Calu3 (cell line): ENCODE data around the gene DLX5. TPM values are rescaled to one million over a fixed set of nuclear protein-coding genes. Genes with fewer than 3 reads are reported as not detected.
"Not testable (repeated sequence)": the region's sequence is repeated elsewhere in the genome, so short reads cannot be mapped to it uniquely, and the experiment has no call there.

Experiments used
- Bru-seq: library from RNA; stranded (reverse); fragments of 400-500 nt; gene quantifications from one replicate; lab custom pipeline; 2021; lab: Mats Ljungman, UMichigan
- BruChase-seq, 2 experiments: library from RNA; stranded (reverse); fragments of 400-500 nt; gene quantifications; one replicate each; lab custom pipeline; 2021; lab: Mats Ljungman, UMichigan
- BruUV-seq: library from RNA; stranded (reverse); fragments of 400-500 nt; replicated peaks from 2 replicates; lab custom pipeline; 2021; lab: Mats Ljungman, UMichigan
- CTCF ChIA-PET: fragments of 300-600 bp; sonication (Branson Sonifier 250); formaldehyde crosslinking; loops from one replicate; lab custom pipeline; 2022; ENCODE audit warnings: antibody characterized with exemption; lab: Charles Lee
- DNase-seq: peaks from one replicate; pipeline ENCODE4 v3.0.0; 2022
- H3K27ac Mint-ChIP-seq: one replicate; pipeline ENCODE4 v1.8.0; 2022; ENCODE audit warnings: mixed read lengths; ENCODE audit not compliant: unreplicated experiment
- H3K27me3 Mint-ChIP-seq: one replicate; pipeline ENCODE4 v1.8.0; 2022; ENCODE audit warnings: mixed read lengths; ENCODE audit not compliant: unreplicated experiment
- H3K36me3 Mint-ChIP-seq: one replicate; pipeline ENCODE4 v1.8.0; 2022; ENCODE audit warnings: mild to moderate bottlenecking, moderate library complexity, mixed read lengths; ENCODE audit not compliant: insufficient read depth, unreplicated experiment
- H3K4me1 Mint-ChIP-seq: one replicate; pipeline ENCODE4 v1.8.0; 2022; ENCODE audit warnings: mild to moderate bottlenecking, low read depth, mixed read lengths; ENCODE audit not compliant: unreplicated experiment
- H3K4me3 Mint-ChIP-seq: one replicate; pipeline ENCODE4 v1.8.0; 2022; ENCODE audit warnings: mild to moderate bottlenecking, low read depth, moderate library complexity, mixed read lengths; ENCODE audit not compliant: unreplicated experiment
- H3K9me3 Mint-ChIP-seq: one replicate; pipeline ENCODE4 v1.8.0; 2022; ENCODE audit warnings: low read depth, mixed read lengths; ENCODE audit not compliant: unreplicated experiment
- intact Hi-C: fragments of 100-400 bp; cut with micrococcal nuclease; formaldehyde crosslinking; loops from one replicate; pipeline ENCODE4 v1.10.0; 2022; ENCODE audit not compliant: unreplicated experiment
- long read RNA-seq: library from polyadenylated mRNA; stranded (forward); transcript quantifications from one replicate; pipeline ENCODE4 v2.0.0, GENCODE V29; 2022
- total RNA-seq: library from RNA; stranded (reverse); gene quantifications from 2 replicates; pipeline ENCODE4 v1.2.3, GENCODE V29; 2022
- TF ChIP-seq, protein P1 (sequence below): fragments of 200-600 bp; IDR thresholded peaks from one replicate; pipeline ENCODE4 v1.8.0; 2022; ENCODE audit warnings: antibody characterized with exemption; ENCODE audit not compliant: unreplicated experiment

Gene DLX5
- total RNA-seq (not detected in 2 replicates), Bru-seq, nascent RNA (not detected), BruChase-seq, experiment 1, labeled RNA remaining after a 6-hour chase (not detected), BruChase-seq, experiment 2, labeled RNA remaining after a 2-hour chase (not detected)
- long read RNA-seq: 0 reads

DNA sequence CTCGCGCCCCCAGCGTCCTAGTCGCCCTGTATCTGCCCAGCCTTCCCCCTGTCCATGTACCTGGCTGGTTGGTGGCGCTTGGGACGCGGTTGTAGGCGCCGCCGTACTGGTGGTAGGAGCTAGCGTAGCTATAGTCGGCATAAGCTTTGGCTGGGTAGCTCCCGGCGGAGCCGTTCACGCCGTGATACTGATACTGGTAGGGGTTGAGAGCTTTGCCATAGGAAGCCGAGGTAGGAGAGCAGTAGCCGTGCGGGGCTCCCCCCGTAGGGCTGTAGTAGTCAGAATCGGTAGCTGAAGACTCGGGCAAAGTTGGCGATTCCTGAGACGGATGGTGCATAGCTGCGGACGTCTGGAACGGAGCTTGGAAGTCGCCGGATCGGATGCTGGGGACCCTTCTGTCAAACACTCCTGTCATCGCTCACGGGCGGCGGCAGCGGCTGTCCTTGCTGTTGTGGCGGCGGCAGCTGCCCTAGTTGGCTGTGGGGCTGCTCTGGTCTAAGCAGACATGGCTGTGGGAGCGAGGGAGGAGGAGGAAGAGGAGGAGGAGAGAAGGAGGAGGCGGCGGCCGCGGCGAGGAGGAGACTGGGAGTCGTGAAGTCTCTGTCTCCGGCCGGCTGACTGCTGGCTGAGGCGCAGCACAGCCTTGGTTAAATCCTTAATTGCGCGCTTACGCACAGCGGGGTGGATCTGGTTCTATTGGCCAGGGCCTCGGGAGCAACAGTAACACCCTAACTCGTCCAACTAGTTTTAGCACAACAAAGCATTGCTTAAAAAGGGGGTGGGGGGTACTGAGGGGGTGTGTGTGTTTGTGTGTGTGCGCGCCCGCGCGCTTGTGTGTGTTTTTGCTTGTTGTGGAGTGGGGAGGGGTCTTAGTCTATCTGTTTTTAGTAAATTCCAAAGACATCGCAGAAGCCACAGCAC, at the start of gene DLX5:
DLX5 (minus strand) TSS at position 623 of the 921 bp plus-strand sequence; CDS start at position 415, 208 bp downstream.
- DNase-seq: peak; percentile 17
- no TSS peak for BruUV-seq
- CTCF ChIA-PET: interaction anchor here (0.7 kb wide), 1 partner anchor 202 kb away, joined by 7 read pairs; no protein-coding TSS in a partner anchor
- H3K36me3 Mint-ChIP-seq: no peaks in the 10 kb centered on the region
- H3K9me3 Mint-ChIP-seq: no peaks in the 10 kb centered on the region
- no peak within 1 kb of the TSS for H3K27ac Mint-ChIP-seq
- H3K4me3 Mint-ChIP-seq: peak within 1 kb of the TSS; percentile 72
- intact Hi-C loops: no loop called here
- H3K27me3 Mint-ChIP-seq: peaks cover 50% of the 10 kb centered on the region
- TF ChIP-seq, protein P1, sequence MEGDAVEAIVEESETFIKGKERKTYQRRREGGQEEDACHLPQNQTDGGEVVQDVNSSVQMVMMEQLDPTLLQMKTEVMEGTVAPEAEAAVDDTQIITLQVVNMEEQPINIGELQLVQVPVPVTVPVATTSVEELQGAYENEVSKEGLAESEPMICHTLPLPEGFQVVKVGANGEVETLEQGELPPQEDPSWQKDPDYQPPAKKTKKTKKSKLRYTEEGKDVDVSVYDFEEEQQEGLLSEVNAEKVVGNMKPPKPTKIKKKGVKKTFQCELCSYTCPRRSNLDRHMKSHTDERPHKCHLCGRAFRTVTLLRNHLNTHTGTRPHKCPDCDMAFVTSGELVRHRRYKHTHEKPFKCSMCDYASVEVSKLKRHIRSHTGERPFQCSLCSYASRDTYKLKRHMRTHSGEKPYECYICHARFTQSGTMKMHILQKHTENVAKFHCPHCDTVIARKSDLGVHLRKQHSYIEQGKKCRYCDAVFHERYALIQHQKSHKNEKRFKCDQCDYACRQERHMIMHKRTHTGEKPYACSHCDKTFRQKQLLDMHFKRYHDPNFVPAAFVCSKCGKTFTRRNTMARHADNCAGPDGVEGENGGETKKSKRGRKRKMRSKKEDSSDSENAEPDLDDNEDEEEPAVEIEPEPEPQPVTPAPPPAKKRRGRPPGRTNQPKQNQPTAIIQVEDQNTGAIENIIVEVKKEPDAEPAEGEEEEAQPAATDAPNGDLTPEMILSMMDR: no peak
- H3K4me1 Mint-ChIP-seq: peaks cover 12% of the 10 kb centered on the region

DNA sequence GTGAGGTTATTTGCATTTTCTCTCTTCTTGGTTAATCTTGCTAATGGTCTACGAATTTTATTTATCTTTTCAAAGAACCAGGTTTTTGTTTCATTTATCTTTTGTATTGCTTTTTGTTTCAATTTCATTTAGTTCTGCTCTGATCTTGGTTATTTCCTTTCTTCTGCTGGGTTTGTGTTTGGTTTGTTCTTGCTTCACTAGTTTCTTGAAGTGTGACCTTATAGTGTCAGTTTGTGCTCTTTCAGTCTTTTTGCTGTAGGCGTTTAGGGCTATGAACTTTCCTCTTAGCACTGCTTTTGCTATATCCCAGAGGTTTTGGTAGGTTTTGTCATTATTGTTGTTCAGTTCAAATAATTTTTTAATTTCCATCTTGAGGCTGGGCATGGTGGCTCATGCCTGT, 47.4 kb upstream of the DLX5 start:
- CTCF ChIA-PET, H3K4me1 Mint-ChIP-seq, DNase-seq, H3K36me3 Mint-ChIP-seq, H3K27ac Mint-ChIP-seq, intact Hi-C loops, H3K4me3 Mint-ChIP-seq, H3K9me3 Mint-ChIP-seq, BruUV-seq: not testable (repeated sequence)
- peaks cover 39% of the 10 kb centered on the region for H3K27me3 Mint-ChIP-seq

DNA sequence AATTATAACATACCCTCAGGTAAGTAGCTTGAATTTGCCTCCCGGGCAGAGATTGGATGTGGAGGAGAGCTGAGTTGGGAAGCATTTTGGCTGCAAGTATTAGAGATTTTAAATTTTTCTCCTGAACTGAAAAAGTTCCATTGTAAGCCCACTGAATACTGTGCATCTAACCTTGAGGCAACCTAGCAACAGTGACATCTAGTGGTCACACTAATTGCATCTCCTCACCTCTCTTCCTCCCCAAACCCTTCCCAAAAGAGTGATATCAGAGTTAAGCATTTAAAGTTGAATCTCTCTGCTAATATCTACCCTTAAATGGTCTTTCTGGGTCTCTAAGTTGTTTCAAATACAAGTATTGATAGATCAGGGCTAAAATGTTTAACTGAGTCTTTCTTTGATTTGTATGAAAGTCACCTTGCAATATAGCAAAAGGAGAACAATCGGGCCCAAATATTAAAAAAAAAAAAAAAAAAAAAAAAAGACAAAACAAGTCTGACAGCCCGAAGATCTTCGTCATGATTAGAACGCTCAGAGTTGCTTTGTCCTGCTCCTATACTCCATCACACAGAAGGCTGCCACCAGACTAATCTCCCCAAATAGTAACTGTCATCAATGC, 40.4 kb upstream of the DLX5 start:
- H3K4me1 Mint-ChIP-seq: no peaks in the 10 kb centered on the region
- CTCF ChIA-PET: no interaction called here
- no peak overlapping the region for H3K27ac Mint-ChIP-seq
- H3K36me3 Mint-ChIP-seq: no peaks in the 10 kb centered on the region
- no peak overlapping the region for H3K4me3 Mint-ChIP-seq
- BruUV-seq: no TSS peak
- H3K9me3 Mint-ChIP-seq: no peaks in the 10 kb centered on the region
- peaks cover 20% of the 10 kb centered on the region for H3K27me3 Mint-ChIP-seq
- TF ChIP-seq, protein P1: no peak
- intact Hi-C loops: no loop called here
- peak; percentile 18 for DNase-seq

DNA sequence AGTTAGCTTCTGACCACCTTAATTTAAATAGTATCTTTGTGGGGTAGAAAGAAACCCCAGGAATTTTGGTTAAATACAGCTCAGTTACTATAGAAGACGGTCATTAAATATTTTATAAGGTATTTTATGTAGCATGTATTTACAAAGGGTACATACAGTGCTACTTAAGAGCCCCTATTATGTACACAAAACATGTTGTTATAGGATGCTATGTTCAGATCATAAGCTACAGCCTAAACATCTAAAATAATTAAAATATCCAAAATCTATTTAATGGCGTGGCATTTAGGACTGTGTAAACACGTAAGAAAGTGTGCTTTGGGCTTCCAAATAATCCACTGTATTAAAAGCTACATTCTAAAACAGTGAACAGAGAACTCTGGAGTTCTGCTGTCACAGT, 39.4 kb upstream of the DLX5 start:
- intact Hi-C loops: no loop called here
- Mint-ChIP-seq H3K27me3 (peaks cover 20% of the 10 kb centered on the region), H3K27ac (no peak overlapping the region), H3K36me3 (no peaks in the 10 kb centered on the region), H3K4me1 (no peaks in the 10 kb centered on the region), H3K9me3 (no peaks in the 10 kb centered on the region), H3K4me3 (no peak overlapping the region)
- no peak for DNase-seq
- CTCF ChIA-PET: no interaction called here
- TF ChIP-seq, protein P1: no peak
- BruUV-seq: no TSS peak
